Activated naive CD4-positive, alpha-beta T cell treated with anti-CD3 and anti-CD28 coated beads, Interleukin-2, amount 50 U/mL, for 72 hours (primary cell): ENCODE data around the gene IKZF5. TPM values are rescaled to one million over a fixed set of nuclear protein-coding genes. Genes with fewer than 3 reads are reported as not detected.

Experiments
- ATAC-seq, 2 donors: fragments of 150-1000 bp; cut with Tn5 transposase; 2 replicates each; pipeline ENCODE4 v1.10.0; 2021; ENCODE audit warnings: mild to moderate bottlenecking in 2 of 2, moderate library complexity in 2 of 2
- DNase-seq, 2 donors: peaks; one replicate each; pipeline ENCODE4 v3.0.0; 2021 to 2022; ENCODE audit warnings: low spot score in 2 of 2
- H3K27ac Mint-ChIP-seq, 2 donors: one replicate each; pipeline ENCODE4 v1.8.0; 2022; ENCODE audit warnings: mild to moderate bottlenecking in 2 of 2, mixed read lengths in 2 of 2
- H3K36me3 Mint-ChIP-seq, 2 donors: one replicate each; pipeline ENCODE4 v1.8.0; 2022; ENCODE audit warnings: mixed read lengths in 2 of 2
- H3K9me3 Mint-ChIP-seq, 2 donors: one replicate each; pipeline ENCODE4 v1.8.0; 2022; ENCODE audit warnings: mixed read lengths in 2 of 2
- total RNA-seq, 2 donors: library from RNA; stranded (reverse); gene quantifications; one replicate each; pipeline ENCODE4 v1.2.3, GENCODE V29; 2022

IKZF5 gene
- total RNA-seq, result 10 to 100 TPM; 20.2 to 24.6 TPM

DNA sequence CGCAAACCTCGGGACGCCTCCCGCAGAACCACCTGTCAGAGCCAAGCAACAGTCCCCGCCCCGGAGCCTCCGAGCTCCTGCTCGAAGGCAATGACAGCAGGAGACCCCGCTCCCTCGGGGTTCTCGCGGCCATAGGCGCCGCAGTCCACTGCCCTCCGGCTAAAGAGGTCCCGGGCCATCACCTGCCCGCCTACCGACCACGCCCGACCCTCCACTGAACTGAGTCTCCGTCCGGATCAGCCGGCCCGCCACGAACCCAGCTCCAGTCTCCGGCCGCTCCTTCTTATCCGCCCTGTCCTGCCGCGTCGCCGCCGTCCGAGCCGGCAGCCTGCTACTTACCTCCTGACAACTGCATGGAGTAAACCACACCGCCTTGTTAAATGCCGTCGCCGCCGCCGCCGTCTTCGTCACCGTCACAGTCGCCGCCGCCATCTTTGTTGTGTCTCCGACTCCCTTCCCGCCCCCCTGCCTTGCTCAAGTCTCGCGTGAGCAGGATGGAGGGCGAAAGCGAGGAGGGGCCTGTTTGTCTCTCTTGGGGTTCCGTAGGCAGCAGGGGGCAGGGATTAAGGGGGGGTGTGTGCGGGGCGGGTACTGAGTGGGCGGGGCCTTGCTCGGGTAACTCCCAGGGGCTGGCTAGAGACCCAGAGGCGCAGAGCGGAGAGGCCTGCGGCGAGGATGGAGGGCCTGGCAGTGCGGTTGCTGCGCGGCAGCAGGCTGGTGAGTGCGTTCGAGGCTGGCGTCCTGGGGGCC is at the start of gene IKZF5, which contains the start of gene ACADSB:
IKZF5 (minus strand) TSS at position 441 of the 750 bp plus-strand sequence. CDS start 10,170 bp downstream, outside the sequence.
ACADSB (plus strand) TSS at position 652 of the 750 bp plus-strand sequence; CDS start at position 676, 24 bp downstream.
- ATAC-seq (peak; percentile 91 to 93), DNase-seq (peak; percentile 89 to 95)
- H3K9me3 Mint-ChIP-seq, result no peaks in the 10 kb centered on the region
- peak within 1 kb of the TSS; percentile 97 to 100 for H3K27ac Mint-ChIP-seq
- H3K36me3 Mint-ChIP-seq, result peaks cover 25 to 31% of the 10 kb centered on the region in 2 donors

DNA sequence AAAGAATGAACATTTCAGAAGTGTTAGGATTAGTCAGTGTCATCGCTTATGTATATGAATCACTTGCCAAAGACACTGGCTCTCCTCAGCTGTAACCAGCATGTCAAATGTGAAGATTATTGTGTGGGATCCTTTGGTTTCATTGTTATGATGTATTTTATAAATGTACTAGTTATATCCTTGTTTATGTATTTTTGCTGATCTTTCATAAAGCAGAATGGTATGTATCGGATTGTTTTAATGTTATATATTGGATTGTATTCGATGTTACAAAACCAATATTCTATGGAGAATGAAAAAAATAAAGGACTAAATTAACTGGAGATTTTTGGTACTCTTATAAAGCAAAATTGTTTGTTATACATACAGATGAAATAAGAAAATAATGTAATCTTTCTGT is 49.4 kb upstream of the IKZF5 start:
- no peak for DNase-seq
- no peak overlapping the region for H3K27ac Mint-ChIP-seq

GRCh38 chr10:123045961-123046731 is 37.6 kb upstream of the IKZF5 start:
- Mint-ChIP-seq H3K27ac (no peak overlapping the region), H3K9me3 (no peaks in the 10 kb centered on the region), H3K36me3 (no peaks in the 10 kb centered on the region)
- ATAC-seq (peak in 1 of 2 donors; percentile 83), DNase-seq (no peak)

More for the DNA sequence above, 49.4 kb upstream of the IKZF5 start:
- H3K36me3 Mint-ChIP-seq, result peaks cover 0 to 12% of the 10 kb centered on the region in 2 donors
- H3K9me3 Mint-ChIP-seq, result no peaks in the 10 kb centered on the region
- ATAC-seq, result no peak

DNA sequence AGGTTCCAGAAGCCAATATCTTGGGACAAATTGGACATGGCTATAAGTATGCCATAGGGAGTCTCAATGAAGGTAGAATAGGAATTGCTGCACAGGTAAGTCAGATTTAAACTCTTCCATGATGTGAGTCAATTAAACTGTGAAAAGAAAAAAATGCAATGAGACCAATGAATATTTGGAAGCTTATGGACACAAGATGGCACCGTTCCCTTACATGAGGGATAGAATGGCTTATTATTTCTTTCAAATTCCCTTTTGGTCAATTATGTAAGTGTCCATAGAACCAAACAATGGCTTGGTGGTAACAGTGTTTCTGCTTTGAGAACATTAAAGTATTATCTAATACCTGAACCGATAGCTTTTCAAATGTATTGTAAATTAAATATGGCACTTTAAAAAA is 35.8 kb upstream of the IKZF5 start:
- DNase-seq, result no peak
- Mint-ChIP-seq H3K27ac (no peak overlapping the region), H3K36me3 (no peaks in the 10 kb centered on the region), H3K9me3 (no peaks in the 10 kb centered on the region)
- no peak for ATAC-seq

DNA sequence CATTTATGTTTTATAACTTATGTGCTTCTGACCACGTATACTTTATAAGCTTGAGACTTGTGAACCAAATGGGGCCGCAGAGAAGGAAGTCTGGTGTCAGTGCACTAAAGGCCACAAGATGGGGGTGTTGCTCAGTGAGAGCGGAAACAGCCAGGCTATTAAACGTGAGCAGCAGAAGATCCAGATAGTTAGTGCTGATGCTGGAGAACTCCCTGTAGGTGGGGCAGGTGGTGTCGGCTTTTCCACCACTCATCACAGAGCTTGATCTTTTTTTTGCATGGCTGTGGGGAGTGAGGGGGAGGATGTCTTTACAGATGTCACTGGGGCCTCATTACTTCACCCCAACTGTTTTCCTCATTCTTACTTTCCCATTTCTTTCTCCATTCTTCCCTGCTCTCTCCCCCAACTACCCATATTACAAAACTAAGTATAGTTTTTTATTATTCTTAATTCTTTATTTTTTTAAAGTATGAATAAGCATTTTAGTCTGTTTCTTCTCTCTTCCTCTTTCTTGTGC is 34.9 kb upstream of the IKZF5 start:
- no peak overlapping the region for H3K27ac Mint-ChIP-seq
- peak in 1 of 2 donors; percentile 22 for DNase-seq
- H3K36me3 Mint-ChIP-seq, result no peaks in the 10 kb centered on the region
- peak; percentile 49 to 70 for ATAC-seq
- no peaks in the 10 kb centered on the region for H3K9me3 Mint-ChIP-seq

DNA sequence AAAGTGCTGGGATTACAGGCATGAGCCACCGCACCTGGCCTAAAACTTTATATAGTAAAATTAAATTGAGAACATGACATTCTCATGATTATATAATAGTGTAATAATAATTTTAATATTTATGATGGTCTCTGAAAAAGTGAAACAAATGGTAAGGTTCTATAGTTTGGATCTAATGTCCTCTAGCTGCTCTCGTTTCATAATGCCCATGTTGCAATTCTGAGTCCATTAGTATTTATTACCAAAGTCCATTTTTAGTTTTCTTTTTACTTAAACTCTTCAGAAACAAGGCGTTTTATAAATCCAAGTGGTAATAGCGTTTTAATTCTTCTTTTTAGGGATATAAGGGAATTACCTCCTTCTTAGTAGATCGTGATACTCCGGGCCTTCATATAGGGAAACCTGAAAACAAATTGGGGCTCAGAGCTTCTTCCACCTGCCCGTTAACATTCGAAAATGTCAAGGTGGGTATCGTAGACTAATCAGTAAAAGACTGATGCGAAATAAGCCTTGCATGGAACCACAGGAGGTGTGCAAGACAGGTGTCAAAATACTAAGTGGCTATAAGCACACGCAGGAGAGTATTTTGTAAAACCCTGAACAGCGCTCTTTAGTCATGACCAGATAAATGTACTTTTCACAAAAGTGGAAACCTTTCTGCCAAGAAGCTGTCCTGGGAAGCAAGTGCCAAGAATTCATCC is 34.3 kb upstream of the IKZF5 start:
- H3K27ac Mint-ChIP-seq, result no peak overlapping the region
- H3K9me3 Mint-ChIP-seq, result no peaks in the 10 kb centered on the region
- no peaks in the 10 kb centered on the region for H3K36me3 Mint-ChIP-seq
- no peak for ATAC-seq
- no peak for DNase-seq

GRCh38 chr10:123039632-123039930 is 31.0 kb upstream of the IKZF5 start:
- Mint-ChIP-seq H3K36me3 (peaks cover under 1 to 5% of the 10 kb centered on the region in 2 donors), H3K27ac (no peak overlapping the region), H3K9me3 (no peaks in the 10 kb centered on the region)
- DNase-seq (no peak), ATAC-seq (no peak)

DNA sequence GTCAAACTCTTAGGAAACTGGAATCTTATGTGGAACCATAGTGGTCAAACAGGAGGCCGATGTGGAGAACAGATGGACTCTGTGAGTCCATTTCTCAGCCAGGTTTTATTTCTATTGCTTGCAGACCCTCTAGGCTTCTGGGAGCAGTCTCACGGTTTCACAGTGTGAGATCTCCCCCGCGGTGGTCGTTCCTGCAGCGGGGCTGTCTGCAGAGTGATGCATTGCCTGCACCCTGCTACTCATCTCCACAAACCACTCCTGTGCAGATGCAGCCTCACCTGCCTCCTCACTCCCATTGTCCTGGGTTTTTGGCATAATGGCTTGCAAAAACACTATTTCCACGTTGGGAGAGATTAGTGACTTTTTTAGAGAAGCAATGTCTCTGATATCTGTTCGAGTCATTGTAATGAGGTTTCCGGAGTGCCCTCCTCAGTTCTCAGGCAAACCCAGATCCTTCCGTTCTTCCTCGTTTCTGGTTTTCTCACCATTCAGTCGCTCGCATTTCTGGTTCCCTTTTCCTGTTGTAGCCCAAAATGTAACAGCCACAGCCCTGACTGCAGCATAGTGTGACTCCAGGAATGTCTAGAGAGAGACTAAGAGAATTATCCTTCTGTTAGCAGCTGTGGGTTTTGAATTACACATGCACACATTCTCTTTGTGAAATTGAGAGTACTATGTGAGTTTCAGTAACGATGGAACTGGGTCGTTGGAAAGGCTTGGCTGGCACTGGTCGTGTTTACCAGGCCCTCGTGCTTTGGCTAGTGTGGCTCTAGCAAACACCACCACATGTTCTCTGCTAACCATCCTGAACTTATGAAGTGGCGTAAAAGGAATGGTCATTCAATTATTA is 30.4 kb upstream of the IKZF5 start:
- H3K27ac Mint-ChIP-seq, result no peak overlapping the region
- H3K9me3 Mint-ChIP-seq, result no peaks in the 10 kb centered on the region
- H3K36me3 Mint-ChIP-seq, result peaks cover 4 to 5% of the 10 kb centered on the region in 2 donors
- no peak for DNase-seq
- peak in 1 of 2 donors; percentile 47 for ATAC-seq

- no peaks in the 10 kb centered on the region for H3K9me3 Mint-ChIP-seq
- peaks cover 4 to 5% of the 10 kb centered on the region in 2 donors for H3K36me3 Mint-ChIP-seq
- no peak for DNase-seq
- H3K27ac Mint-ChIP-seq, result no peak overlapping the region
- no peak for ATAC-seq
Measured at GRCh38 chr10:123035467-123036086, 27.0 kb upstream of the IKZF5 start.

DNA sequence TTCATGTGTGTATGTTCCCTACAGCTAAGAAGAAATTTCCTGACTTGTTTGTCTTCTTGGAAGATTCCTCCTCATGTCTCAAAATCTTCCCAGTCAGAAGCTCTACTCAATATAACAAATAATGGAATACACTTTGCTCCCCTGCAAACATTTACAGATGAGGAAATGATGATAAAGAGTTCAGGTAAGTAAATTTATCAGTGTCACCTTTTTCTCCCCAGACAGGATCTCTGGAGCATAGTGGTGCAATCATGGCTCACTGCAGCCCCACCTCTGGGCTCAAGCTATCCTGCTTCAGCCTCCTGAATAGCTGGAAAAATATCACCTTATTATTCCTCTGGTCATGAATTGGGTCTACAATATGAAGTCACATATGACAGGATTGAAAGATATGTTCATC is 25.7 kb upstream of the IKZF5 start:
- H3K36me3 Mint-ChIP-seq, result peaks cover 4 to 5% of the 10 kb centered on the region in 2 donors
- no peaks in the 10 kb centered on the region for H3K9me3 Mint-ChIP-seq
- DNase-seq, result no peak
- H3K27ac Mint-ChIP-seq, result no peak overlapping the region
- ATAC-seq, result no peak

DNA sequence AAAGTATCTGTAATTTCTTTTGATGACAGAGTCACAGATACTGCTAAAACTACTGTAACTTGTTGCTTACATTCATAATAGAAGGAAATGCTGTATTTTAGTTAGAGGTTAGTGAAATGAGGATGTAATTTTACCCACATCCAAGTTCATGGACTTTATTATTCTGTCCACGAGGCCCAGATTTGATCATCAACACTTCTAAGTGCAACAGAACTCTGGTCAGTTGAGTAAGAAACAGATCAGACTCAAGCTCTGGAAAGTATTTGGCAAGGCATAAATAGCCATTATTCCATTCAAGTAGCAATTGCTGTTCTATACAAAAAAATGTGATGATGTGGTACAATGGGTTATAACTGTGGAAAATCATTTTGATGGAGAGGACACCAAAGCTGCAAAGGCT is 22.5 kb upstream of the IKZF5 start:
- ATAC-seq (no peak), DNase-seq (no peak)
- Mint-ChIP-seq H3K9me3 (no peaks in the 10 kb centered on the region), H3K36me3 (peaks cover 4 to 5% of the 10 kb centered on the region in 2 donors), H3K27ac (no peak overlapping the region)

- Mint-ChIP-seq H3K36me3 (no peaks in the 10 kb centered on the region), H3K9me3 (no peaks in the 10 kb centered on the region), H3K27ac (no peak overlapping the region)
- no peak for DNase-seq
- no peak for ATAC-seq
Measured at GRCh38 chr10:123027861-123028260, 19.3 kb upstream of the IKZF5 start.

- DNase-seq (no peak), ATAC-seq (no peak)
- H3K9me3 Mint-ChIP-seq, result no peaks in the 10 kb centered on the region
- H3K27ac Mint-ChIP-seq, result no peak overlapping the region
- H3K36me3 Mint-ChIP-seq, result no peaks in the 10 kb centered on the region
Measured at GRCh38 chr10:123026302-123026701, 17.7 kb upstream of the IKZF5 start.

DNA sequence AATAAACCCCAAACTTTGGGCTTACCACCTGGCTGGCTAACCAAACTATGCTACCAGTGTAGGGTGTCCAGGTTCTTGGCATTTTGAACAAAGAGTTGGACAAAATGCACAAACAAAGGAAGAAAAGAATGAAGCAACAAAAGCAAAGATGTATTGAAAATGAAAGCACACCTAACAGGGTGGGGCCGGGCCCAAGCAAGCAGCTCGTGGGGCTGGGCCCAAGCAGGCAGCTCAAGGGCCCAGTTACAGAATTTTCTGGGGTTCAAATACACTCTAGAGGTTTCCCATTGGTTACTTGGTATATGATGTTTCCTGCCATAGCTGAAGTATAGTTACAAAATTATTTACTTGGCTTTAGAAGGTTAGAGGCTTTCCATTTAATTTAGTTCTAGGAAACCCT is 15.9 kb upstream of the IKZF5 start:
- Mint-ChIP-seq H3K9me3 (no peaks in the 10 kb centered on the region), H3K36me3 (no peaks in the 10 kb centered on the region), H3K27ac (no peak overlapping the region)
- ATAC-seq, result no peak
- no peak for DNase-seq

GRCh38 chr10:123021517-123021916 is 12.9 kb upstream of the IKZF5 start:
- H3K9me3 Mint-ChIP-seq, result peaks cover 0 to 5% of the 10 kb centered on the region in 2 donors
- no peak for DNase-seq
- no peaks in the 10 kb centered on the region for H3K36me3 Mint-ChIP-seq
- no peak for ATAC-seq
- H3K27ac Mint-ChIP-seq, result no peak overlapping the region
